SKM-1 (cell line): ENCODE data around the gene KCNK10.
"Not testable (repeated sequence)": the region's sequence is repeated elsewhere in the genome, so short reads cannot be mapped to it uniquely, and the experiment has no call there.

Experiments used
- DNase-seq: peaks from one replicate; lab custom pipeline; 2025; ENCODE audit not compliant: unreplicated experiment; lab: John Stamatoyannopoulos, UW

KCNK10 gene

DNA sequence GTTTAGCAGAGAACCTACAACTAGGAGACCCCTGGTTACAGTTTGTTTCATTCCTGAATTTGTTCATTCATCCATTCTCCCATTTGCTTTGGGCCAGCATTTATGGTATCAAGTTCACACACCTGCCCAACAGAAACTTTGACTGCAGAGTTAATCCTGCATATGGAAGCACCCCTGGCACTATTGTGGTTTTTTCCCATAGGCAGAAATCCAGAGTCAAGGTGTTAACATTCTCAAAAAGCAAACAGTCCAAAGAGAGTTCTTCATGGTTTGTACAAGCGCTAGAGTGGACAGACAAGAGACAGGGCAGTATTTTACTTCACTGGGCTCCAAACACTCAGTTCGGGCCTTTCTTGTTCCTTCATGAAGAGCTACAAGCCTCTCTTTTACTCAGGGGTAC is 51.9 kb downstream of the KCNK10 start:
- no peak for DNase-seq

DNA sequence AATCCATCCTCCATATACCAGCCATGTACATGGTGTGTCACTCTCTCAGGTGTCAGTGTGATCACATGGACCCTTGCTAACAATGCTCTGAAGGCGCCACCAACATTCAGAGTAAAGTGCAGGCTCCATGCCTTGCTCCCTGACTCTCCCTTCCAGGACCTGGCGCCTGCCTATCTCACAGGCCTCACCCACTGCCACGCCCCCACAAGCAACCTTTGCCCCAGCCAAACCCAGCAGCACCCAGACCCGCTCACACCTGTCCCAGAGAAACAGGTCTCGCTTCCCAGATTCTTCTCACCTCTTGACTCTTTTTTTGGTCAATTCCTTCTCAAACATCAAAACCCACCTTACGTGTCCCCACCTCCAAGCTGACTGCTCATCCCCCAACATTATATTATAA is 52.3 kb downstream of the KCNK10 start:
- no peak for DNase-seq

DNA sequence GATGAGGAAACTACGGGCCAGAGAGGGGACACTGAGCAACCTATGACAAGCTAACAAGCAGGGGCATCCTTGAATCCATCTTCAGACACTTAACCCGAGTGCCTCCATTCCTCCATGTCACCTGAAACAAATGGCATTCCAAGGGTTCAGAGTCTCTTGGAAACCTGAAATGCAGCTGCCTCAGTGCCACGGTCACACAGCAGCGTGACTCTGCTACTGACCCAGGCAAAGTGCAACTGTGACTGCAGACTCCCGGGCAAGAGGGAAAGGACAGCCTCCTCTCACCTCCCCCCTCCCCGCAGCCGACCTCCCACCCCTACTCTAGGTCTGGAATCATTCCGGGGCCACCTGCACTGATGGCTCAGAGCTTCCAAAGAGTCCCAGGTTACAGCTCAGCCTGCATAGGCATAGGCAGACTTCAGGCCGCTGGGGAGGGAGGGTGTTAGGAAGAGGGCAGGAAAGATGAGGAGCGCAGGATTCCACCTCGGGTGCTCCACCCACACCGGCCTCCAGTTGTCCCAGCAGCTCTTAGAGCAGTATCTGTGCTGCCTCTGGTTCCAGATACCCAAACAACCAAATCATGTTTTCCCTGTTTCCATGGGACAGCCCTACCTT is 53.2 kb downstream of the KCNK10 start:
- DNase-seq, result no peak

DNA sequence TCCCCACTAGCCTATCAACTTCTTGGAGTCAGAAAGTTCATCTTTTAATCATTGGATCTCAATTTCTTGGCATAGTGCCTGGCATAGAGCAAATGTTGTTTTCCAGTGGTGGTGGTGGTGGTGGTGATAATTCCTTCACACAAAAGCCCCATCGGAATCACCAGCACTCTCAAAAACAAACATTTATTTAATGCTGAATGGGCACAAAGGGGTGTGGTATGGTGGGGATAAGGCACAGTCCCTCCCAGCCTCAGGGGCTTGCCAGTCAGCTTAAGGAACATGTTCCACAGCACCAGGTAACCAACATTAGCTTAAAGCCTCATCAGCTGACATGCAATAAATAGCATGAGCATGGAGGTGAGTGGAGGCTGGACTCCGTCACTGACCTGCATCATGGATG is 56.6 kb downstream of the KCNK10 start:
- no peak for DNase-seq

DNA sequence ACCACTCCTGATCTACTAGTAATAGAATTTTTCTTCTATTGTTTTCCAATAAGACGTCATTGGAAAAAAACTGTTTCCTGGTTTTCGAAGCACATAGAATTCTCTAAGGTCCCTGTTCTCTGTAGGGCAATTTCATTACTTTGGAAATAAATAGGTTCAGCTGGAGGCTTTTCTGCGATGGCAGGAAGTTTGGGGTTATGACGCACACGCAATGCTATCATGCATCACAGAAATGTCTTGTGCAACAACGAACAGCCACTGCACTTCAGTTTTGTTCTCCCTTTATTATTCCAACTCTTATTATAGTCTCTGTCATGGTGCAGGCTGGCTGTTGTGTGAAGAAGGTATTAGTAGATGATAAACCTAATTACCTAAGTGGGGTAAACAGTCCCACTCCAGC is 59.0 kb downstream of the KCNK10 start:
- no peak for DNase-seq

DNA sequence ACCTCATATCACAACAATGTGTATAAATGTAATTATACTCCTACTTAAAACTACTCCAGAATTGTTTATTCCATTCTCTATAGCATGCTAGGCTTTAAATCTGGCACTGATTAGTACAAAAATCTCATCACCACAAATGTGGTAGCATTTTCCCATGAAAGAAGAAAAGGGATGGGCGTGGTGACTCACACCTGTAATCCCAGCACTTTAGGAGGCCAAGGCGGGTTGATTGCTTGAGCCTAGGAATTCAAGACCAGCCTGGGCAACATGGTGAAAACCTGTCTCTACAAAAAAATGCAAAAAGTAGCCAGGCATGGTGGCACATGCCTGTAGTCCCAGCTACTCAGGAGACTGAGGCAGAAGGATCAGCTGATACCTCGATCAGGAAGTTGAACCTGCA is 61.8 kb downstream of the KCNK10 start:
- not testable (repeated sequence) for DNase-seq

DNA sequence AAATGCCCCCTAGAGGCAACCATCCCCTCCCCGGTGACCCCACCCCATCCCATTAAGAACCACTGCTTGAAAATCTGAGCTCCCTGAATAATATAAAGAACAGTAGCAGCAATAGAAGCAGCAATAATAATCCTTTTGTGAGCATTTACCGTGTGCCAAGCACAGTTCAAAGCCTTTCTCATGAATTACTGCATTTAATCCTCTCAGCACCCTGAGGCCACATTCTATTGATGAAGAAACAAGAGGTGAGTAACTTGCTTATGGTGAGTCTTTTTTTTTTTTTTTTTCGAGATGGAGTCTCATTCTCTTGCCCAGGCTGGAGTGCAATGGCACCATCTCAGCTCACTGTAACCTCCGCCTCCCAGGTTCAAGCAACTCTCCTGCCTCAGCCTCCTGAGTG is 65.0 kb downstream of the KCNK10 start:
- DNase-seq, result no peak

DNA sequence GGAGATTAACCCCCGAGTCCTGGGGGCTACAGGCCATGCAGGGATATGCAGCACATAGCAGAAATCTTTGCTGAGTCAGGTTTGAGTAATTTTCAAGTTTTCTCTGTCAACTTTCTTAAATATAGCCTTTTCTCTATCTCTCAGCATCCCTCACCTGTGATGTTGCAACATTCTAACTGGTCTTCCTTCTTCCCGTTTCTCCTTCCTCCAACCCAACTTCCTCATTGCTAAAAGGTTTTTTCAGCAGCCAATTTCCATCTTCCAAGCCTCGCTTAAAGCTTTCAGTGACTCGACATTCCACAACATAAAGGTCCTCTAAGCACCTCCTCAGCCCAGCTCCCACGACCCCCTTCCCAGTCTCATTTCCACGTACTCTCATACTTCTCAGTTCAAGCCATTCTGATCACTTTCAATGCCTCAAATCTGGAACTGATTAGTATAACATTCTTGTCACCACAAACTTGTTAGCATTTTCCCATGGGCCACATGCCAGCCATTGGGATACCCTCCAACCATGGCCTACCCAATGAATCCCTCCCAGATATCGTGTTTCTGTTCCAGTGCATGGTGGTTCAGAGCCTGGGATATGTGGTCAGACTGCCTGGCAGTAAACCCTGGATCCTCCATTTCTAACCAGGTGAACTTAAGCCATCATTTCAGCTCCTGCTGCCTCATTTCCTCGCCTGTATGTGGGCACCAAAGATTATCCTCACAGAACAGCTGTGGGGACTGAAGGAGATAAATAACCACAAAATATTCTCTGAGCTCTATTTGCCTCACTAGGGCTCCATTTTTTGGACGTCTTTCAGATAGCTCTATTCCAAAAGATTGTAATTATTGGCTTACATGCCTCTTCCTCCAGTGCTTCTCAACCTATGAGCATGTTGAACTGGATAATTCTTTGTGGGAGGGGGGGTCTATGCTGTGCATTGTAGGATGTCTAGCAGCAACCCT is 65.8 kb downstream of the KCNK10 start:
- no peak for DNase-seq

DNA sequence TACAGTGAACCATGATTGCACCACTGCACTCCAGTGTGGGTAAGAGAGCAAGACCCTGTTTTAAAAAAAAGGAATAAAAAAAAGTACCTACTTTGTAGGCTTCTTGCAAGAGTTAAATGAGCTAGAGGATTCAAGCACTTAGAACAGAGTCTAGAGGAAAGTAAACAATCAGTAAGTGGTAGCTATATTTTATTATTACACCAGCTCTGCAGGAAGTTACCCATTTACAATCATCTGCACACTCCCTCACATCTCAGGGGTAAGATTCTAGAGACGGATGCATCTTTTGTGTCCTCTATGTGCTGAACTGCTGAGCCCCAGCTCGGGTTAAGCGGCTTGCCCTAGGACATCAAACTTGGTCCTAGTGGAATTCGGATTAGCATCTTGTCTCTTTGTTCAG is 67.3 kb downstream of the KCNK10 start:
- DNase-seq, result no peak

DNA sequence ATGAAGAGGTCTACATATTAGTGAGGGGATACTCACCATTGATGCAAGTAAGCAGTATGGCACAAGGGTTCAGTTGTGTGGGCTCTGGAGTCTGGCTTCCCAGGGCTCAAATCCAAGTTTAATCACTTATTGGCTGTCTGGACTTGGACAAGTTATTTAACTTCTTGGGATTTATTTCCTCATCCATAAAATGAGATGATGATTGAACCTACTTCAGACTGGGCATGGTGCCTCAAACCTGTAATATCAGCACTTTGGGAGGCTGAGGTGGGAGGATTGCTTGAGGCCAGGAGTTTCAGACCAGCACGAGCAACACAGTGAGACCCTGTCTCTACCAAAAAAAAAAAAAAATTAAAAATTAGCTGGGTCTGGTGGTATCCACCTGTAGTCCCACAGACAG is 67.9 kb downstream of the KCNK10 start:
- no peak for DNase-seq

DNA sequence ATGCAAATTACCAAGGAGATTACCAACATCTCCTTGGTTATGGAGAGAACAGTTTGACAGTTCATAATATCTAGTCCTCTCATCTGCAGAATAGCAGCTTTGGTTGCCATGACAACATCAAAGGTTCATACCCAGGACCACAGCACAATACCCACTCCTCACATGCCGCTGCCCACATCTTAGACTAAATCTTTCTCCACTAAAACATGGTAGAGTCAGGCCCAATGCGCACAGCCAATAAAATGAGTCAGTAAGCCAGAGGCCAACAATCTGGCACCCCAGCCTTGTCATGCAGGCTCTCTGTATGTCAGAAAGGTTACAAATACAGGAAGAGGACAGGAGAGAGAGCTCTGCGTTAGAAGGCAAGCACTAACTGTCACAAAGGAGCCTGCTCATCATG is 70.6 kb downstream of the KCNK10 start:
- DNase-seq, result no peak

DNA sequence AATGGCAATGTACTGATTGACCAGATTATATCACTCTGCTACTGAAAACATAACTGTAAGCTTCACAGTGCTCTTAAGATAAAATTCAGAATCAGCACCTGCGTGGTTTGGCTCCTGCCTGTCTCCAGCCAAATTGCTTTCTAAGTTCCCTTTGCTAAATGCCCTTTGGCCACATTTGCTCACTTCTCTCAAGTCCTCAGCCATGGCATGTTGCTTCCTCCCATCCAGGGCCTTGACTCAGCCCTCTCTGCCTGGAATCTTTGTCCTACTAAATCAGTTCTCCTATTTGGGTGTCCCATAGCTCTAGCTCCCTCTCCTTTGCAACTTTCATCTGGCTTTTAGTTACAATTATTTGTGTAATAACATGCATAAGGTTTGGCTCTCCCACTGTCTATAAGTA is 71.4 kb downstream of the KCNK10 start:
- no peak for DNase-seq

DNA sequence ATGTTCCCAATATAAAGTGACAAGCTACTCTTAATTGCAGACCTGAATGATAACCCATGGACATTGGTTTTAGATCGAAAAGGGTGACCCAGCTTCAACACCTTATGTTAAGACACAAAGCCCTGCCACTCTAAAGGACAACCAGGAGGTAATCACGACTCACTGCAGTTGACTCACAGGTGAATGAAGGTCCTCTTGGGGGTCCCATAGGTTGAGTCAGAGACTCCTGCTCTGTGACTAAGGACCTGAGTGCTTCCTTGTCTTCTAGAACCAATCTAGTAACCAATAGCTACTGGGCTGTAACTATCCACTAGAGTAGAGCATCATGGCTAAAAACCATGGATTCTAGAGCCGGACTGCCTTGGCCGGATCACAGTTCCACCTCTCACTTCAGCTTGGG is 73.8 kb downstream of the KCNK10 start:
- no peak for DNase-seq

DNA sequence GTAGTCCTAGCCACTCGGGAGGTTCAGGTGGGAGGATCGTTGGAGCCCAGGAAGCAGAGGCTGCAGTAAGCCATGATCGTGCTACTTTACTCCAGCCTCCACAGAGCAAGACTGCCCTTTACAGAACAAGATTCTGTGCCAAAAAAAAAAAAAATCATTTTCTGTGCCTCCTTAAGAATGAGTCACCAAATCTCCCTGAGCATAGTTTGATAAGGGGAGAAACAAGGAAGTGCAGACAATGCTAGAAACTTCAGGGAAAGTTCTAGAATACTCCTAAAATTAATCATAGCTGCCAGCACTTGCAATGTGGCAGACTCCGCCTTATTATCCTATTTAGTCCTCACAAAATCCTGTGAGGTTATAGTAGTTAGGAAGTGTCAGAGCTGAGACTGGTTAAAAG is 74.5 kb downstream of the KCNK10 start:
- DNase-seq, result no peak

DNA sequence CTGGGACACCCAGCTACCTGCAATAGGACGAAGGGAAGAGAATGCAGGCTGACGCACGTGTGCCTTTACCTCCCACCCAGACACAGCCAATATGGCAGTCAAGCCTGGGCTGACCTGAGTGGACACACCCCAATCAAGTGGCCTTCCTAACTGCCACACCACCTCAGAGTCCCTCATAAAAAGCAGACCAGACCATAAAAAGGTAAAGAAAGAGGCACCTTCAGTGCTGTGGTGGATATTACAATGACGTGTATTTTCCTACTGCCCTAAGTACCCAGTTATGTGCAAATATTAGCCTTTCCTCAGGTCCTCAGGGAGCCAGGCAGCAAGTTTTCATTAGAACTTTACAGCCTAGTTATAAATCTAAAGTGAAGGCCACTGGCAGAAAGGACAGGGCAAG is 75.8 kb downstream of the KCNK10 start:
- no peak for DNase-seq

DNA sequence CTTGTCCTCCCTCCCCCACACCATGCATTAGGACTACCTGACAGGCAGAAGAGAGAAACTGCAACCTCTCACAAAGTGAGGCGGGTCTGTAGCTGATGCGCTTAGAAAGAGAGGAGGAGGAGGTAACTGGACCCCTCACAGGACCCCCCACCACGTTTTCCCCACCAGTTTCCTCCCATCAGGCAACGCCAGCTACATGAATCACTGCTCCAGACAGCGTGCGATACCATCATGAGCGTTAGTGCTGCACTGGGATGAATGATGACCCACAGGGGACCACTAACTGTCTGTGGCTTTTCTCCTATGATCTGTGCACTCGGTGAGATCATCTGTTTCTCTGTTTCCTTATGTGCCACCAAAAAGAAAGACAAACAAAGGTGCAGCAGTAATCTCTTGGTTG is 77.7 kb downstream of the KCNK10 start:
- no peak for DNase-seq

DNA sequence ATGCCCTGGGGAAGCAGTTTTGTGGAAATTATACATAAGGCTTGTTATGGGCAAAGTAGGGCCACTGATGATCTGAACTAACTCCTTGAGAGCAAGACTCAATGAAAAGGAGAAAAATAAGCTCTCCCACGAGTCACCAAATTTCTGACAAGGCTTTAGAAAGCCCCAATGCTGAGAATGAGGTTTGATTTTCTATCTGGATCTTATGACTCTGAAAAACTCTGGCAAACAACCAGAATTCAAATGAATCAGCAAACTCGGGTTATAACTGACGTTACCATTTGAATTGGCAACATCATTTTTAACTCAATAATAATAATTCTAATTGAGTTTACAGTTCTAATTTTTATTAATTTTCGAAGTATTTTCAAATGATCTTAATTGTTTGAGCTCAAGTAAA is 79.1 kb downstream of the KCNK10 start:
- DNase-seq, result no peak

DNA sequence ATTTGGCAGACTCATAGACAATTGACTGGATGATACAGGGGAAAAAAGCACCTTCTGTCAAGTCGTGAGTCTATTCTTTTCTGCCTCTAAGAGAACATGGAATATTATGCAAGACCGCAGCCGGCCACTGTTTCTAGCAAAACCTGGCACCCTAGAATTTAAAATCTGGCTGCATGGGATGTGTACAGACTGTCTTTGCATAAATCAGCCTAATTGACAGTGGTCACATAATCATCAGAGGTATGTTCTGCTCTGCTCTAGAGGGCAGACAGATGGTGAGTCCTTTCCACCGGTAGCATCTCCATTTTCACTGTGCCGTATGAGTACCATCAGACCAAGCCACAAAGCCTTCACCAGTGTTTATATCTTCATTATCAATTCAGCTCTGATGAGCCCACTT is 80.6 kb downstream of the KCNK10 start:
- DNase-seq, result no peak

DNA sequence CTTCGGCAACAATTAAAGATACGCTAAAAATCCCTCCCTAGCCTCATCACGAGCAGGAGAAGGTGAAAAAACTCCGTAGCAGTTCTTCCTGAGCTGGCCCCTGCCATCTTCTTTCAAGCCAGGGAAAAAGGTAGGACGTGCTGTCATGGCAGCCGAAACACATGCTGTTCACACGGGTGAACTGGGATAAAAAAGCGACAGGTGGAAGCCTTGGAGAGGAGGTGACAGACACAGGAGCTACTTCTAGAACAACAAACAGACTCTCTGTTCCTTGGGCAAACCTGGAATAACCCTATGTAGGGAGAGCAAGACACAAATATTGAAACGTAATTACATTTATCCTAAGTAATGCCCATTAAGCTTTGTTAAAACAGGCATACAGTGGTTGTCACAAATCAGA is 81.3 kb downstream of the KCNK10 start:
- no peak for DNase-seq

DNA sequence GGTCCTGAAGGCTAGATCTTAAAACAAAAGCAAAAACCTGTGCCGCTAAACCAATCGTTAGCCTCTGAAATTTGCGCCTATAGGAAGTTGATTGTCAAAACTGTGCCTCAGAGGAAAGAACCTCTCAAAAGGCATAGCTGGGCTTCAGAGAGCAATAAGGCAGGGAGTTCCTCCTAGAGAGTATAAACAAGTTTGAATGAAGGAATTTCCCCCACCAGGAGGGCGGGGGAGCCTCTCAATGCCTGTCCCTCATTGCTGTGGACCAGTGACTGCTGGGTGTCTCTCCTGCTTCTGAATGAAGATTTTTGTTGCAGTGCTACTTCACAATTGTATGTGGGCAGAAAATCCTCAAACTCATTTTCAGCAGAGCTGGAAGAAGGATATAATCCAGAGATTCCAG is 88.6 kb downstream of the KCNK10 start:
- DNase-seq, result no peak

DNA sequence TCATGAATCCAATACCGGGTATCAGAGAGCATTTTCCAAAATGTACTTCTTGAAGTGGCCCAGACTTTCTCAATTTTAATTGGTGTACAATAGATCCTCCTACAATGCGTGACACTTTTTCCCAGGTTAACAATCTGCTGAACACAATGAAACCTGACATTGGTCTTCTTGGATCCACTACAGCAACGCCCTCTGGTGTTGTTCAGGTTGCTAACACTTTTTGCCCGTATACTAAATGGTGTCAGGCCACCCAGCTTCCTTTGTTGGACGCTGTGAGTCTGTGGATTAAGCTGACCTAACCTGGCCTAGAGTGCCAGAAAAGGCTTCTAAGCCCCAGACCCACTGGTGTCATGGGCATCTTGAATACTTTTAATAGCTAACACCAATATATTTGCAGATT is 89.2 kb downstream of the KCNK10 start:
- DNase-seq, result no peak

DNA sequence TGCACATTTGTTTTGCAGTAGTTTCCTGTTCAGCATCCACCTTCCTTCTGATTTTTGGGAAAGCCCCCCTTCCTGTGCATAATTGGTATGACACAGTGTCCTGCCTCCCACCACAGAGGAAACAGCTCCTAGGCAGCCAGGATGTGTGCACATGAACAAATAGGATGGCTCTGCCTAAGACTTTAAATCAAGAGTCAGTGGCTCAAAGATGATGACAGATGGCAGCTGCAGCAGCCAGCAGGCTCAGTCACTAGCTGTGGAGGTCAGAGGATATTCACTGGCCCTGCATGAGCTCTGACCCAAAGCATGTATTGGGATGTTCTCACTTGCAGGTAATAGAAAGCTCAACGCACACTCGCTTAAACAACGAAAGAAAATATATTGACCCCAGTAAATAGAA is 90.3 kb downstream of the KCNK10 start:
- DNase-seq, result no peak

DNA sequence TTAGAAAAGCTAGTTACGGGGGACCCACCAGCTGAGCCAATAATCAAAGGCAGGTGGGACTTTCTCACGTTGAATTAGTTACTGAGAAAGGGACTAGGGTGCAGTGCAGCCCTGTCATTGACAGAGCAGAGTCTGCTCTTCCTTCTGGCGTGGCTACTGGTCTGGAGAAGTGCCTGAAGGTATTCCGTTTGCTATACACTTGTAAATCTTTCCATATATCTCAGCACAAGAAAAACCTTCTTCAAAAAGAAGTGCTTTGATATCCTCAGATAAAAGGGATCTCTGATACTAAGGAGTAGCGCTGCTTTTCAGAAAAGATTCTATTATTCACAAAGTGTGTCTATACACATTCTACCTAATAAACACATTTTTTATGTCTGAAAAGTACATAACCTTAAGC is 91.5 kb downstream of the KCNK10 start:
- no peak for DNase-seq
